B cell (primary cell): ENCODE measurements around the gene SCAMP4.

Experiments used
- EZH2 ChIP-seq: IDR thresholded peaks from 2 replicates; pipeline ENCODE4 v1.6.1; 2012; ENCODE audit warnings: borderline replicate concordance, low read depth, mild to moderate bottlenecking, moderate library complexity, low read length; ENCODE audit not compliant: insufficient read depth, poor library complexity, severe bottlenecking
- TF ChIP-seq, protein P1 (sequence below): fragments of 200-600 bp; IDR thresholded peaks from one replicate; pipeline ENCODE4 v1.8.0; 2022; ENCODE audit warnings: antibody characterized with exemption, mild to moderate bottlenecking

GRCh38 chr19:1936916-1937610 lies 31.9 kb downstream of the SCAMP4 start:
- TF ChIP-seq, protein P1, sequence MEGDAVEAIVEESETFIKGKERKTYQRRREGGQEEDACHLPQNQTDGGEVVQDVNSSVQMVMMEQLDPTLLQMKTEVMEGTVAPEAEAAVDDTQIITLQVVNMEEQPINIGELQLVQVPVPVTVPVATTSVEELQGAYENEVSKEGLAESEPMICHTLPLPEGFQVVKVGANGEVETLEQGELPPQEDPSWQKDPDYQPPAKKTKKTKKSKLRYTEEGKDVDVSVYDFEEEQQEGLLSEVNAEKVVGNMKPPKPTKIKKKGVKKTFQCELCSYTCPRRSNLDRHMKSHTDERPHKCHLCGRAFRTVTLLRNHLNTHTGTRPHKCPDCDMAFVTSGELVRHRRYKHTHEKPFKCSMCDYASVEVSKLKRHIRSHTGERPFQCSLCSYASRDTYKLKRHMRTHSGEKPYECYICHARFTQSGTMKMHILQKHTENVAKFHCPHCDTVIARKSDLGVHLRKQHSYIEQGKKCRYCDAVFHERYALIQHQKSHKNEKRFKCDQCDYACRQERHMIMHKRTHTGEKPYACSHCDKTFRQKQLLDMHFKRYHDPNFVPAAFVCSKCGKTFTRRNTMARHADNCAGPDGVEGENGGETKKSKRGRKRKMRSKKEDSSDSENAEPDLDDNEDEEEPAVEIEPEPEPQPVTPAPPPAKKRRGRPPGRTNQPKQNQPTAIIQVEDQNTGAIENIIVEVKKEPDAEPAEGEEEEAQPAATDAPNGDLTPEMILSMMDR, result no peak
- TF ChIP-seq EZH2, result no peak
